ENCODE results near the gene AOPEP.

Gene AOPEP

DNA sequence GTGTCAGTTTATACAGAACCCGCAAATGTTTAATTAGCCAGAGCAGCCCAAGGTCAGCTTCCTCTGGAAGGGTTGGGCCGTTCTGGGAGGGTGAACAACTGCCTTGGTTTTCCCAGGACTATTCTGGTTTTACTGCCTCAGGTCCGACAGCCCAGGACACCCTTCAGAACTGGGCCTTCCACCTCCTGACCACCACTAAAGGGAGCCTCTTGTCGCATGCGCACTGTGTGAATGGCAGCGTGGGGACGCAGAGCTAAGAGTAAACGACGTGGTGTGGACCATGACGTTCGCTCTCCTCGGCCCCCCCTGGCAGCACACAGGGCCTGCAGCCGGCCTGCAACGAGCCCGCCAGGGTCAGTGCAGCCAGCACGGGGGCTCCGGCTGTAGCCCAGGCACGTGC is 376.1 kb downstream of the AOPEP start:
- TF ChIP-seq TAF1 (IDR thresholded peaks at IDR 0.05; ENCODE audit: low read depth) (no peak), TCF12 (IDR thresholded peaks at IDR 0.05; ENCODE audit: low read depth) (no peak), FOXM1 (IDR thresholded peaks at IDR 0.05; ENCODE audit: borderline replicate concordance, low read depth) (no peak), EP300 (IDR thresholded peaks at IDR 0.05; ENCODE audit: borderline replicate concordance) (no peak), YY1 (IDR thresholded peaks at IDR 0.05; ENCODE audit: low read depth) (no peak), CEBPB (IDR thresholded peaks at IDR 0.05) (no peak), NFIC (IDR thresholded peaks at IDR 0.05) (no peak), RAD21 (IDR thresholded peaks at IDR 0.05; ENCODE audit: low read depth) (no peak), EGR1 (IDR thresholded peaks at IDR 0.05) (no peak), TEAD4 (IDR thresholded peaks at IDR 0.05) (no peak), CREB1 (IDR thresholded peaks at IDR 0.05; ENCODE audit: low read depth) (no peak)
- TF ChIP-seq, protein P1, sequence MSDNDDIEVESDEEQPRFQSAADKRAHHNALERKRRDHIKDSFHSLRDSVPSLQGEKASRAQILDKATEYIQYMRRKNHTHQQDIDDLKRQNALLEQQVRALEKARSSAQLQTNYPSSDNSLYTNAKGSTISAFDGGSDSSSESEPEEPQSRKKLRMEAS (IDR thresholded peaks at IDR 0.05): no peak
- TF ChIP-seq, protein P2, sequence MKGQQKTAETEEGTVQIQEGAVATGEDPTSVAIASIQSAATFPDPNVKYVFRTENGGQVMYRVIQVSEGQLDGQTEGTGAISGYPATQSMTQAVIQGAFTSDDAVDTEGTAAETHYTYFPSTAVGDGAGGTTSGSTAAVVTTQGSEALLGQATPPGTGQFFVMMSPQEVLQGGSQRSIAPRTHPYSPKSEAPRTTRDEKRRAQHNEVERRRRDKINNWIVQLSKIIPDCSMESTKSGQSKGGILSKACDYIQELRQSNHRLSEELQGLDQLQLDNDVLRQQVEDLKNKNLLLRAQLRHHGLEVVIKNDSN (IDR thresholded peaks at IDR 0.05): no peak
- TF ChIP-seq, protein P3, sequence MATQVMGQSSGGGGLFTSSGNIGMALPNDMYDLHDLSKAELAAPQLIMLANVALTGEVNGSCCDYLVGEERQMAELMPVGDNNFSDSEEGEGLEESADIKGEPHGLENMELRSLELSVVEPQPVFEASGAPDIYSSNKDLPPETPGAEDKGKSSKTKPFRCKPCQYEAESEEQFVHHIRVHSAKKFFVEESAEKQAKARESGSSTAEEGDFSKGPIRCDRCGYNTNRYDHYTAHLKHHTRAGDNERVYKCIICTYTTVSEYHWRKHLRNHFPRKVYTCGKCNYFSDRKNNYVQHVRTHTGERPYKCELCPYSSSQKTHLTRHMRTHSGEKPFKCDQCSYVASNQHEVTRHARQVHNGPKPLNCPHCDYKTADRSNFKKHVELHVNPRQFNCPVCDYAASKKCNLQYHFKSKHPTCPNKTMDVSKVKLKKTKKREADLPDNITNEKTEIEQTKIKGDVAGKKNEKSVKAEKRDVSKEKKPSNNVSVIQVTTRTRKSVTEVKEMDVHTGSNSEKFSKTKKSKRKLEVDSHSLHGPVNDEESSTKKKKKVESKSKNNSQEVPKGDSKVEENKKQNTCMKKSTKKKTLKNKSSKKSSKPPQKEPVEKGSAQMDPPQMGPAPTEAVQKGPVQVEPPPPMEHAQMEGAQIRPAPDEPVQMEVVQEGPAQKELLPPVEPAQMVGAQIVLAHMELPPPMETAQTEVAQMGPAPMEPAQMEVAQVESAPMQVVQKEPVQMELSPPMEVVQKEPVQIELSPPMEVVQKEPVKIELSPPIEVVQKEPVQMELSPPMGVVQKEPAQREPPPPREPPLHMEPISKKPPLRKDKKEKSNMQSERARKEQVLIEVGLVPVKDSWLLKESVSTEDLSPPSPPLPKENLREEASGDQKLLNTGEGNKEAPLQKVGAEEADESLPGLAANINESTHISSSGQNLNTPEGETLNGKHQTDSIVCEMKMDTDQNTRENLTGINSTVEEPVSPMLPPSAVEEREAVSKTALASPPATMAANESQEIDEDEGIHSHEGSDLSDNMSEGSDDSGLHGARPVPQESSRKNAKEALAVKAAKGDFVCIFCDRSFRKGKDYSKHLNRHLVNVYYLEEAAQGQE (IDR thresholded peaks at IDR 0.05; ENCODE audit: low read depth): no peak

DNA sequence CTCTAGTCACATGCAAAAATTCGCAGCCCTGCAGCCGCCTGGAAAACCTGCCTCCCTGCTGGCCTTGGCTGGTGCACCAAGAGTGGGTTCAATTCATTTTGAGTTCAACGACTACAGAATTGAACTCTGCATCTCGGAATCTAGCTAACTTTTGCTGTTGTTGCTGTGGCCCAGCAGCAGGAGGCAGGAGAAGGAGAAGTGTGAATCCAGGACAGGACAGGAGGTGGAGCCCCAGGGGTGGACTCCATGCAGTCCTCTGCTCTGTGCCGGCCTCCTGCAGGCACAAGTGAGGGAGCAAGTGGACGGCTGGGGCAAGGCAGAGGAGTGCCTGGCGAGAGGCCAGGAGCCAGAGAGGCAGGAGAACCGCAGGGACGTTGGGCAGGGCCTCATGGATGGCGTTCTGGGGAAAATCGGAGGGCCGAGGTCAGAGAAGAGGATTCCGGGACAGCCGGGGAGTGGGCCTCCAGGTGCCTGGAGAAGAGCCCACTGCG is 376.8 kb downstream of the AOPEP start:
- TF ChIP-seq NFIC (IDR thresholded peaks at IDR 0.05): 0 out of 2 replicates have a peak, but pooled peaks have one; percentile 55
- no peak for TF ChIP-seq TCF12 (IDR thresholded peaks at IDR 0.05; ENCODE audit: low read depth)
- TF ChIP-seq, protein P1 (IDR thresholded peaks at IDR 0.05): 0 out of 2 replicates have a peak, but pooled peaks have one; percentile 15
- TF ChIP-seq RAD21 (IDR thresholded peaks at IDR 0.05; ENCODE audit: low read depth): peak; percentile 47; the same call in 1 of the 2 replicates

DNA sequence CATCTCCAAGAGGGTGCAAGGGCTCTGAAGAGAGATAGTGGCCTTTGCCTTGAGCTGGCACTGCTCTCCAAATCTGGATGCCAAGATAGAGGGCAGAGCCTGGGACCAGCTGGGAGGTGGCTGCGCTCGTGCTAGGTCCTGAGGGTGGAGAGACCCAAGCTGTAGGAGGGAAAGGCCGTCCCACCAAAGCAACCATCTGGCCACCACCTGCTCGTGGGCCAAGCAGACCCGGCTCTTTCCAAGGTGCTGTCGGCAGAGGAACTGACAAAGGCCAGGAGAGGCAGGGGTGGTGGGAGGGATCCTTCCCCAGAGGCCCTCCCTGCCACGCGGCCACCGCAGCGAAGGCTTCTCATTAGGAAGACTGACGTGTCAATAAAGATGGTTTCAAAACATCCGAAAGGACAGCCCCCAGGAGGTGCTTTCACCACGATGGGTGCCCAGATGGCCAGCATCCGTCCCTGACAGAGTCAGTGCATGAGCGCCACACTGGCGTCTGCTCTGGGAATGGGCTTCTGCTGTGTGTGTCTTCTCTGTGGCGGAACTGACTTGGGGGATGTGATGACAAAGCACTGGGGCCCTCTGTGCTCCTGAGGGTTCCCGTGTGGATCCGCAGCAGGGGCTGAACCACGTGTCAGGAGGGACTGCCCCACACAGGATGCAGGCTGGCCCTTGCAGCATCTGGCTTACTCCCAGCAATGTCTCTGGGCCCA is 377.5 kb downstream of the AOPEP start:
- TF ChIP-seq, protein P2 (IDR thresholded peaks at IDR 0.05): no peak
- TF ChIP-seq TAF1 (IDR thresholded peaks at IDR 0.05; ENCODE audit: low read depth) (no peak), FOXM1 (IDR thresholded peaks at IDR 0.05; ENCODE audit: borderline replicate concordance, low read depth) (no peak), CREB1 (IDR thresholded peaks at IDR 0.05; ENCODE audit: low read depth) (no peak), ZBTB7A (IDR thresholded peaks at IDR 0.05; ENCODE audit: low read depth) (no peak), EP300 (IDR thresholded peaks at IDR 0.05; ENCODE audit: borderline replicate concordance) (no peak), YY1 (IDR thresholded peaks at IDR 0.05; ENCODE audit: low read depth) (no peak), NFIC (IDR thresholded peaks at IDR 0.05) (no peak), TCF12 (IDR thresholded peaks at IDR 0.05; ENCODE audit: low read depth) (no peak)
- TF ChIP-seq, protein P3 (IDR thresholded peaks at IDR 0.05; ENCODE audit: low read depth): no peak
- TF ChIP-seq, protein P1 (IDR thresholded peaks at IDR 0.05): no peak

DNA sequence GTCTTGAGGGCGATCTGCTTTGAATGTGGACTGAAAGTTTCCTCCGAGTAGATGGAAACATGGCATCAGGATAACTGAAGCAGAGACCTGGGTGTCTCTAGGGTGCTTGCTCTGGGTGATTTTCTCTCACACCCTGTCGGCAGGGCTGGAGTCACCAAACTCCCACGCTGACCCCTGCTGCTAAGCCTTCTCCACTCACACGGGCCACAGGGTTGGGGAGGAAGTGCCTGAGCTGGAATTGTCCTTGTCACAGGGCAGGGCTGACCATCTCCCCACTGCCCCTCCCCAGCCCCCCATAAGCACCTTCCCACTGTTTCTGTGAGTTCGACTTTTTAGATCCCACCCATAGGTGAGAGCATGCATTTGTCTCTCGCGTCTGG is 378.1 kb downstream of the AOPEP start:
- TF ChIP-seq, protein P2 (IDR thresholded peaks at IDR 0.05): no peak
- TF ChIP-seq, protein P3 (IDR thresholded peaks at IDR 0.05; ENCODE audit: low read depth): no peak
- TF ChIP-seq TEAD4 (IDR thresholded peaks at IDR 0.05) (no peak), EP300 (IDR thresholded peaks at IDR 0.05; ENCODE audit: borderline replicate concordance) (no peak), TCF12 (IDR thresholded peaks at IDR 0.05; ENCODE audit: low read depth) (no peak), RAD21 (IDR thresholded peaks at IDR 0.05; ENCODE audit: low read depth) (no peak), NFIC (IDR thresholded peaks at IDR 0.05) (no peak), TAF1 (IDR thresholded peaks at IDR 0.05; ENCODE audit: low read depth) (no peak), YY1 (IDR thresholded peaks at IDR 0.05; ENCODE audit: low read depth) (no peak), FOXM1 (IDR thresholded peaks at IDR 0.05; ENCODE audit: borderline replicate concordance, low read depth) (no peak), CEBPB (IDR thresholded peaks at IDR 0.05) (no peak), ZBTB7A (IDR thresholded peaks at IDR 0.05; ENCODE audit: low read depth) (no peak), CREB1 (IDR thresholded peaks at IDR 0.05; ENCODE audit: low read depth) (no peak), EGR1 (IDR thresholded peaks at IDR 0.05) (no peak)
- TF ChIP-seq, protein P1 (IDR thresholded peaks at IDR 0.05): no peak
